Lung microvascular endothelial cell (primary cell): ENCODE results near the gene USP35. TPM values are rescaled to one million over a fixed set of nuclear protein-coding genes. Genes with fewer than 3 reads are reported as not detected.
A peak's percentile ranks its signal among the peaks of the same experiment; 100 is the strongest.
"Not testable (repeated sequence)": the region's sequence is repeated elsewhere in the genome, so short reads cannot be mapped to it uniquely, and the experiment has no call there.

Experiments
- DNase-seq, 2 donors: peaks; one replicate each; pipeline versions ENCODE4 v3.0.0 to v3.0.0-alpha.2; 2010; ENCODE audit warnings: low read depth in 2 of 2
- total RNA-seq: library from RNA; depleted of rRNA; stranded (reverse); fragments of >200 nt; gene quantifications from 2 replicates; pipeline ENCODE4 v1.2.1, GENCODE V29; 2014

Gene USP35
- total RNA-seq, 1 donor from 2014 or later, result 5.2 TPM

- DNase-seq, result no peak
Measured at GRCh38 chr11:78216021-78216420, 27.3 kb downstream of the USP35 start.

GRCh38 chr11:78216571-78217287 is 28.0 kb downstream of the USP35 start:
- no peak for DNase-seq

GRCh38 chr11:78217650-78218541 is 29.2 kb downstream of the USP35 start:
- no peak for DNase-seq

- no peak for DNase-seq
Measured at GRCh38 chr11:78218707-78219492, 30.2 kb downstream of the USP35 start.

GRCh38 chr11:78219493-78220217 is 30.9 kb downstream of the USP35 start:
- no peak for DNase-seq

GRCh38 chr11:78220218-78221157 is 31.8 kb downstream of the USP35 start:
- DNase-seq, result no peak

GRCh38 chr11:78221396-78222315 is 32.9 kb downstream of the USP35 start:
- no peak for DNase-seq

GRCh38 chr11:78222726-78223125 is 34.0 kb downstream of the USP35 start:
- not testable (repeated sequence) for DNase-seq

- DNase-seq, result no peak
Measured at GRCh38 chr11:78223320-78223954, 34.7 kb downstream of the USP35 start.

- DNase-seq, result no peak
Measured at GRCh38 chr11:78224506-78224905, 35.8 kb downstream of the USP35 start.

GRCh38 chr11:78224906-78225420 is 36.2 kb downstream of the USP35 start:
- no peak for DNase-seq

- DNase-seq, result no peak
Measured at GRCh38 chr11:78226684-78227680, 38.3 kb downstream of the USP35 start.

- DNase-seq, result no peak
Measured at GRCh38 chr11:78227921-78228320, 39.2 kb downstream of the USP35 start.

- DNase-seq, result peak; percentile 74 to 81
Measured at GRCh38 chr11:78228467-78228866, 39.7 kb downstream of the USP35 start.

- DNase-seq, result no peak
Measured at GRCh38 chr11:78229106-78229505, 40.4 kb downstream of the USP35 start.

GRCh38 chr11:78230161-78230877 is 41.6 kb downstream of the USP35 start:
- peak in 1 of 2 donors; percentile 23 for DNase-seq
